HEK293T (cell line): ENCODE results near the gene CALCOCO1.

Experiments used
- CTCF ChIA-PET: fragments of 350-600 bp; formaldehyde crosslinking; extraction: SDS; loops from one replicate; lab custom pipeline; 2021; ENCODE audit warnings: antibody characterized with exemption, inconsistent platforms; lab: Yijun Ruan, JAX
- POLR2A ChIA-PET: fragments of 350-600 bp; formaldehyde crosslinking; extraction: SDS; loops from one replicate; lab custom pipeline; 2020; ENCODE audit warnings: antibody characterized with exemption, inconsistent platforms; lab: Yijun Ruan, JAX
- DNase-seq: peaks from one replicate; pipeline ENCODE4 v3.0.0; 2012; ENCODE audit warnings: mixed read lengths; ENCODE audit errors: extremely low spot score
- ARNT ChIP-seq: fragments of 450-650 bp; IDR thresholded peaks from 2 replicates; pipeline ENCODE4 v1.6.1; 2017; ENCODE audit warnings: mild to moderate bottlenecking
- BHLHE40 ChIP-seq: fragments of 450-650 bp; IDR thresholded peaks from 2 replicates; pipeline ENCODE4 v1.6.1; 2016; ENCODE audit warnings: mild to moderate bottlenecking, moderate library complexity, borderline replicate concordance
- CTBP1 ChIP-seq: fragments of 450-650 bp; IDR thresholded peaks from 2 replicates; pipeline ENCODE4 v1.6.1; 2016; ENCODE audit warnings: borderline replicate concordance
- ELF4 ChIP-seq: fragments of 450-650 bp; IDR thresholded peaks from 2 replicates; pipeline ENCODE4 v1.6.1; 2017; ENCODE audit warnings: antibody characterized with exemption
- FOXA1 ChIP-seq: fragments of 450-650 bp; IDR thresholded peaks from 2 replicates; pipeline ENCODE4 v1.6.1; 2016; ENCODE audit warnings: mild to moderate bottlenecking
- FOXK2 ChIP-seq: fragments of 450-650 bp; IDR thresholded peaks from 2 replicates; pipeline ENCODE4 v1.6.1; 2016; ENCODE audit warnings: mild to moderate bottlenecking
- FOXM1 ChIP-seq: fragments of 450-650 bp; IDR thresholded peaks from 2 replicates; pipeline ENCODE4 v1.6.1; 2017; ENCODE audit warnings: mild to moderate bottlenecking, borderline replicate concordance
- HDGF ChIP-seq: fragments of 450-650 bp; IDR thresholded peaks from 2 replicates; pipeline ENCODE4 v1.6.1; 2017; ENCODE audit warnings: antibody characterized with exemption, borderline replicate concordance
- L3MBTL2 ChIP-seq: fragments of 450-650 bp; conservative IDR thresholded peaks from 2 replicates; pipeline ENCODE4 v1.6.1; 2016; ENCODE audit warnings: mild to moderate bottlenecking
- LEF1 ChIP-seq: fragments of 450-650 bp; IDR thresholded peaks from 2 replicates; pipeline ENCODE4 v1.6.1; 2017; ENCODE audit warnings: mild to moderate bottlenecking, borderline replicate concordance
- NFRKB ChIP-seq: fragments of 450-650 bp; IDR thresholded peaks from 2 replicates; pipeline ENCODE4 v1.6.1; 2016; ENCODE audit warnings: mild to moderate bottlenecking, moderate library complexity
- SP1 ChIP-seq: fragments of 450-650 bp; IDR thresholded peaks from 2 replicates; pipeline ENCODE4 v1.6.1; 2017
- SUZ12 ChIP-seq: fragments of 450-650 bp; IDR thresholded peaks from 2 replicates; pipeline ENCODE4 v1.6.1; 2016; ENCODE audit warnings: mild to moderate bottlenecking
- TARDBP ChIP-seq: fragments of 450-650 bp; IDR thresholded peaks from 2 replicates; pipeline ENCODE4 v1.6.1; 2016
- ZNF384 ChIP-seq: fragments of 450-650 bp; IDR thresholded peaks from 2 replicates; pipeline ENCODE4 v1.6.1; 2016
- TF ChIP-seq, protein P1 (sequence below): fragments of 450-650 bp; IDR thresholded peaks from 2 replicates; pipeline ENCODE4 v1.6.1; 2016

The CALCOCO1 gene

GRCh38 chr12:53744130-53744441, 16.8 kb upstream of the CALCOCO1 start:
- DNase-seq, result no peak
- TF ChIP-seq ZNF384 (no peak), HDGF (no peak), SP1 (no peak), TARDBP (no peak), L3MBTL2 (no peak), FOXK2 (no peak), NFRKB (no peak), ELF4 (no peak), SUZ12 (no peak), ARNT (no peak), CTBP1 (no peak), BHLHE40 (no peak), LEF1 (no peak), FOXA1 (no peak), FOXM1 (no peak)
- TF ChIP-seq, protein P1, sequence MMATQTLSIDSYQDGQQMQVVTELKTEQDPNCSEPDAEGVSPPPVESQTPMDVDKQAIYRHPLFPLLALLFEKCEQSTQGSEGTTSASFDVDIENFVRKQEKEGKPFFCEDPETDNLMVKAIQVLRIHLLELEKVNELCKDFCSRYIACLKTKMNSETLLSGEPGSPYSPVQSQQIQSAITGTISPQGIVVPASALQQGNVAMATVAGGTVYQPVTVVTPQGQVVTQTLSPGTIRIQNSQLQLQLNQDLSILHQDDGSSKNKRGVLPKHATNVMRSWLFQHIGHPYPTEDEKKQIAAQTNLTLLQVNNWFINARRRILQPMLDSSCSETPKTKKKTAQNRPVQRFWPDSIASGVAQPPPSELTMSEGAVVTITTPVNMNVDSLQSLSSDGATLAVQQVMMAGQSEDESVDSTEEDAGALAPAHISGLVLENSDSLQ, result no peak
- ChIA-PET CTCF (interaction anchor here (0.6 to 6.4 kb wide), 14 partner anchors 10 to 251 kb away, joined by 3 to 129 read pairs (median 4); no protein-coding TSS in a partner anchor), POLR2A (interaction anchor here (1.4 to 1.6 kb wide), 3 partner anchors 67 to 243 kb away, joined by 4 to 6 read pairs (median 6); partner anchors contain the start of genes ATP5MC2 and TARBP2)

- DNase-seq, result peak; percentile 82
- ChIA-PET POLR2A (interaction anchor here (0.6 to 1.6 kb wide), 5 partner anchors 10 to 243 kb away, joined by 3 to 6 read pairs (median 4); partner anchors contain the start of genes ATP5MC2 and TARBP2), CTCF (interaction anchor here (0.6 to 6.4 kb wide), 20 partner anchors 9 to 255 kb away, joined by 3 to 129 read pairs (median 4); partner anchors contain the start of gene CISTR)
- no peak for TF ChIP-seq CTBP1
- no peak for TF ChIP-seq FOXK2
- no peak for TF ChIP-seq ELF4
- no peak for TF ChIP-seq LEF1
- no peak for TF ChIP-seq FOXM1
- no peak for TF ChIP-seq HDGF
- TF ChIP-seq BHLHE40, result no peak
- no peak for TF ChIP-seq ARNT
- TF ChIP-seq, protein P1, result no peak
- no peak for TF ChIP-seq TARDBP
- TF ChIP-seq ZNF384, result no peak
- no peak for TF ChIP-seq NFRKB
- TF ChIP-seq FOXA1, result no peak
- no peak for TF ChIP-seq SP1
- no peak for TF ChIP-seq L3MBTL2
- TF ChIP-seq SUZ12, result no peak
Measured at GRCh38 chr12:53743266-53744129, 16.2 kb upstream of the CALCOCO1 start.

GRCh38 chr12:53740130-53740491, 12.9 kb upstream of the CALCOCO1 start:
- CTCF ChIA-PET, result interaction anchor here (0.7 to 2.2 kb wide), 2 partner anchors 18 to 78 kb away, joined by 3 to 8 read pairs; no protein-coding TSS in a partner anchor
- POLR2A ChIA-PET, result interaction anchor here (1.8 kb wide), 1 partner anchor 12 kb away, joined by 7 read pairs; no protein-coding TSS in a partner anchor
- TF ChIP-seq LEF1 (no peak), SP1 (no peak), BHLHE40 (no peak), TARDBP (no peak), ELF4 (no peak), L3MBTL2 (no peak)
- TF ChIP-seq, protein P1, result no peak
- DNase-seq, result no peak

DNA sequence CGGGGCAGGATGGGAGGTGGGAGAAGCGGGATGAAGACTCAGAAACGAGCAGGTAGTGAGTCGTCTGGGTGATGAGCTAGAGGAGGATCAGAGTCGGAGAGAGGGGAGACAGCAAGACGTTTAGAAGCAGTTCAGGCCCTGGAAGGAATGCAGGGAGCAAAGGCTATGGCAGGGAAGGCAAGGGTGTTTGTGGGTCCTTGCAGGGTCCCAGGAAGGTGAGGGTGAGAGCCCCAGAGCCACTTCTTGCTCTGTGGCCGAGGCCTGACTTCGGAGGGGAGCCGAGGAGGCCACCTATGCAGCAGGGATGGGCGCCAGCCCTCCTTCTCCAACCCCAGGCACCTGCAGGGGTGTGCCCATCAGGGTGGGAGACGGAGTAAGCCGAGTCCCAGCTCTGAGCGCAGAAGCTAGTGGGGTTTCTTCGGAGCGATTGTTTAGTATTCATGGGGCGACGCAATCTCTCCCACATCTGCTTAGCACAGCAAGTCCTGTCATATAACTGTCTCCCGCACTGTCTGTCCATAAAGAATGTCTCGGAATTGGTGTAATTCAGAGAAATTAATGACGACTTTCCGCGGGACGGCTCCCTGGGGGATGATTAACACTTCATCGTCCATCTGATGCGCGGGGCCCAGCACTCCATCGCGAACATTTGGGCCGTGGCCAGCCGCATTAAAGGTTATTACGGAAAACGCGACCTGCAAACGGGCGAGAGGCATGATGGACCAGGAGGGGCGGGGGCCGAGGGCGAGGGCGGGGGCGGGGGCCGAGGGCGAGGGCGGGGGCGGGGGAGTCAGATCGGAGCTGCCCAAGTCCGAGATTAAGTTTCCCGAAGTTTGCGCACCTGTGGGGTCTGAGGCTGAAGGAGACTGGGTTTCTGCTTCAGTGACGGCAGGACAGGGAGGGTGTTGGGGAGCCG, 12.2 kb upstream of the CALCOCO1 start:
- POLR2A ChIA-PET, result interaction anchor here (1.0 to 1.8 kb wide), 3 partner anchors 11 to 40 kb away, joined by 3 to 7 read pairs (median 3); no protein-coding TSS in a partner anchor
- TF ChIP-seq, protein P1, result peak; percentile 82
- TF ChIP-seq ARNT, result no peak
- no peak for TF ChIP-seq LEF1
- TF ChIP-seq CTBP1, result peak; percentile 75; the same call in 1 of the 2 replicates
- TF ChIP-seq FOXK2, result no peak
- TF ChIP-seq ZNF384, result no peak
- no peak for TF ChIP-seq TARDBP
- CTCF ChIA-PET, result interaction anchor here (0.7 to 2.2 kb wide), 2 partner anchors 18 to 79 kb away, joined by 3 to 8 read pairs; no protein-coding TSS in a partner anchor
- DNase-seq, result no peak
